ENCODE data around the gene EFNB2. TPM values are rescaled to one million over a fixed set of nuclear protein-coding genes. Genes with fewer than 3 reads are reported as not detected.

EFNB2 gene
- total and polyA plus RNA-seq, 2 donors from 2014 or later: 12.7 to 32.8 TPM

DNA sequence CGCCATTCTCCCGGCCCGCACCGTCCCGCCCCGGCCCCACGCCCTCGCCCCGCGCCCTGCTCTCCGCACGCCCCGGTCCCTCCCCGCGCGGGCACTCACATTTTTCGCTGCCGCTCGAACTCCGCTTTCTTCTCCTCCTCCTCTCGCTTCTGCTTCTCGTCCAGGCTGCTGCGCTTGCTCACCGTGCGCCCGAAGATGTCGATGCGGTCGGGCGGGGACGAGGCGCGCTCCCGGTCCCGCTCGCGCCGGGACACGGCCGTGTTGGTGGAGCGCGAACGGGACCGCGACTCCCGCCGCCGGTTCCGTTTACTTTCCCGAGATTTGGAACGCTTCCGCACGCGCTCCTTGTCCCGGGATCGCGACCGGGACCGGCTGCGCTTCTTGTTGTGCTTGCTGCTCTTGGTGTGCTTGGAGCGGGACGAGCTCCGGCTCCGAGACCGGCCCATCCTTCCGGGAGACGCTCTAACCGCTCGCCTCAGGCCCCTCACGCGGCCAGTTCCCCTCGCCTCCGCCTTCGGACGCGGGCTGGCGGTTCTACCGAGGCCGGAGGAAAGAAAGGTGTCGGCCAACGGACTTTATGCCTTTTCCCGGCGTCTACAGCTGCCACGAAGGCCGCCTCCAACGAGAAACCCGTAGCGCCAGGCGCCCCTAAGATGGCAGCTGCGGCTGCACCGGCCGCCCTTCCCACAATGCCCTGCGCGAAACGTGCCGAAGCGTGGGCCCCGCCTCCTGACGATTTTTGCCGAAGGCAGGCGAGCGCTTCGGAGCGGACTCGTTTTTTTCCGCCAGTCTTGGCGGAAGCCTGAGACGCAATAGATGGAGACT is 32.2 kb upstream of the EFNB2 start, which contains the start of gene ARGLU1:
Gene ARGLU1 (minus strand): TSS at position 664 of the 825 bp plus-strand sequence. CDS start 218 bp downstream, at position 446.
- H3K9me3 ChIP-seq (ENCODE audit: control insufficient read depth in 2 of 3, insufficient read depth in 1 of 3, low read length in 3 of 3): no peaks in the 10 kb centered on the region
- H3K27ac ChIP-seq (ENCODE audit: low read depth in 2 of 2, low read length in 2 of 2): peak within 1 kb of the TSS; percentile 96 to 98
- H3K27me3 ChIP-seq (ENCODE audit: control insufficient read depth, insufficient read depth, low read length): no peaks in the 10 kb centered on the region
- H3K36me3 ChIP-seq (ENCODE audit: control insufficient read depth in 2 of 3, insufficient read depth in 3 of 3, low read length in 3 of 3): no peaks in the 10 kb centered on the region
- peak; percentile 96 to 98 (median 97) for DNase-seq
- intact Hi-C loops (cut with DNase I): no loop called here
- peaks cover 8 to 20% (median 9%) of the 10 kb centered on the region in 3 donors for H3K4me1 ChIP-seq (ENCODE audit: control insufficient read depth in 2 of 3, insufficient read depth in 2 of 3, low read depth in 1 of 3, low read length in 3 of 3)
- TF ChIP-seq CTCF (IDR thresholded peaks at IDR 0.05; ENCODE audit: borderline replicate concordance, extremely low read depth, insufficient read depth): no peak
- peak within 1 kb of the TSS; percentile 85 to 89 (median 89) for H3K4me3 ChIP-seq (ENCODE audit: low read length in 3 of 3)
- peak; percentile 77 for FAIRE-seq
- peak within 1 kb of the TSS; percentile 78 to 87 (median 86) for H3K9ac ChIP-seq (ENCODE audit: low read length in 3 of 3)

DNA sequence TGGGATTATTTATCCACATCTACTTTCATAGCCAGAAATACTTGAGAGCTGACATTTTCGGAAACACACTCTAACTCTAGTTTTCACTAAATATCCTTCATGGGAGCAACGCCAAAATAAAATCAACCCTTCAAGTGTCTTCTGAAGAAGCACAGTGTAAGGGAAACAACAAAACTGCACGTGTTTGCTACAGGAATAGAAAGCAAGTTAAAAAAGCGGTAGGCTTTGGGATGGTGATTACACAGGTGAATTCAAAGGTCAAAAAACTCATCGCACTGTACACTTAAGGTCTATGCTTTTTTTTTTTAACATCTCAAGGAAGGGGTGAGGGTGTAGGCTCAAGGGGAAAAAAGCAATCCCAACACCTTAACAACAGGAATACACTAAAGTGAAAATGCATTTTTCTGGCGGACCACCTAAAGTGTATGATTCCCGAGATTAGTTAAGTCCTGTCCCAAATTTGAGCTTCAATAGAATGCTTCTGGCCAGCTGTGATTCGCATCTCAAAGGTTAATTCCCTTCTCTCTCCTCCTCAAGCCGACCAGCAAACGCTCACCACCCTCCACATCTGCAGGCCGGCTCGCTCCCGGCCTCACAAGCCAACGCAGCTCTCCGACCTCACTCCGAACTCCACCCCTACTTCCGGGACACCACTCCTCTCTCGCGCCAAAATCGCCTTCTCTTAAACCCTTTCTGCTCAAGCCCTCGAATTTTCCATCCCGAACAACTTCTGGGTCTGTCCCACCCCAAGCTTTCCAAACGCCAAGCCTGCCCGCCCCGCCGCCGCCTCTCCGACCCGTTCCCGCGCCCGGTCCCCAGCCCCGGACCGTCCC is 31.4 kb upstream of the EFNB2 start:
- peak overlapping the region; percentile 85 to 89 (median 89) for H3K4me3 ChIP-seq (ENCODE audit: low read length in 3 of 3)
- peak; percentile 69 to 88 (median 76) for DNase-seq
- no peak for FAIRE-seq
- H3K27ac ChIP-seq (ENCODE audit: low read depth in 2 of 2, low read length in 2 of 2): peak overlapping the region; percentile 96 to 98
- intact Hi-C loops (cut with DNase I): no loop called here
- TF ChIP-seq CTCF (IDR thresholded peaks at IDR 0.05; ENCODE audit: borderline replicate concordance, extremely low read depth, insufficient read depth): no peak
- no peaks in the 10 kb centered on the region for H3K36me3 ChIP-seq (ENCODE audit: control insufficient read depth in 2 of 3, insufficient read depth in 3 of 3, low read length in 3 of 3)
- H3K27me3 ChIP-seq (ENCODE audit: control insufficient read depth, insufficient read depth, low read length): no peaks in the 10 kb centered on the region
- H3K9ac ChIP-seq (ENCODE audit: low read length in 3 of 3): peak overlapping the region; percentile 71 to 87 (median 78)
- peaks cover 8 to 25% (median 16%) of the 10 kb centered on the region in 3 donors for H3K4me1 ChIP-seq (ENCODE audit: control insufficient read depth in 2 of 3, insufficient read depth in 2 of 3, low read depth in 1 of 3, low read length in 3 of 3)
- no peaks in the 10 kb centered on the region for H3K9me3 ChIP-seq (ENCODE audit: control insufficient read depth in 2 of 3, insufficient read depth in 1 of 3, low read length in 3 of 3)

DNA sequence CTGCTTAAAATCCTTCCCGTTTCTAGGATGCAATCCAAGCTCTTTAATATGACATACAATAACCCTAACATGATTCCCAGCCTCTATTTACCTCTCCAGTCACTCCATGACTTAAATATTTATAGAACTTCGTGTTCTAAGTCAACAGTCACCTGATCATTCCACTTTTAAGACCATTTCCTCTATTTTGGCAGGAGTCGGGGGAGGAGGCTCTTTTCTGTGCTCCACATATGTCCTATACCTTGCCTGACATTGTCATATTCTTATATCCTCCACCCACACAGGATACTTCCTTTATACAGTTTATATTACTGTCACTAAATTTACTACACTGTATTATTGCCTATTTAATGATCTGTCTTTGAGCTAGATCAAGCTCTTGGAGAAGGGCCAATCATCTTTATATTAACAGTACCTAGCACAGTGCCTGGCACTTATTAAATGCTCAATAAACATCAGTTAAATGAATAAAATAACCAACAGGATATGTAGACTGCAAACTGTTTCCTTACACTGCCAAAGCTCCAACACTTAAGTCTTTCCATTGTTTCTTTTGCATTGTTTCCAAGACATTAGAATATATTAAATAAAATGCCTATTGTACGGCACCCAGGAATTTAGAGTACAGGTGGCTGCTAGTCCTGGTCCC is 29.8 kb upstream of the EFNB2 start:
- no peak overlapping the region for H3K9ac ChIP-seq (ENCODE audit: low read length in 3 of 3)
- no peaks in the 10 kb centered on the region for H3K9me3 ChIP-seq (ENCODE audit: control insufficient read depth in 2 of 3, insufficient read depth in 1 of 3, low read length in 3 of 3)
- peak overlapping the region in 2 of 3 donors; percentile 85 to 89 for H3K4me3 ChIP-seq (ENCODE audit: low read length in 3 of 3)
- peaks cover 8 to 29% (median 20%) of the 10 kb centered on the region in 3 donors for H3K4me1 ChIP-seq (ENCODE audit: control insufficient read depth in 2 of 3, insufficient read depth in 2 of 3, low read depth in 1 of 3, low read length in 3 of 3)
- intact Hi-C loops (cut with DNase I): no loop called here
- FAIRE-seq (no peak), DNase-seq (no peak)
- H3K27ac ChIP-seq (ENCODE audit: low read depth in 2 of 2, low read length in 2 of 2): no peak overlapping the region
- TF ChIP-seq CTCF (IDR thresholded peaks at IDR 0.05; ENCODE audit: borderline replicate concordance, extremely low read depth, insufficient read depth): no peak
- H3K27me3 ChIP-seq (ENCODE audit: control insufficient read depth, insufficient read depth, low read length): no peaks in the 10 kb centered on the region
- no peaks in the 10 kb centered on the region for H3K36me3 ChIP-seq (ENCODE audit: control insufficient read depth in 2 of 3, insufficient read depth in 3 of 3, low read length in 3 of 3)
